Large intestine (tissue), 1 donor: ENCODE results near the gene PTPRC. TPM values are rescaled to one million over a fixed set of nuclear protein-coding genes. Genes with fewer than 3 reads are reported as not detected.

Experiments used
- polyA plus RNA-seq: library from polyadenylated mRNA; unstranded; fragments of 120-200 nt; gene quantifications from one replicate; pipeline ENCODE4 v1.2.1, GENCODE V29; 2013

Gene PTPRC
- polyA plus RNA-seq, 1 donor, result 18.9 TPM

Other genes starting within 250 kb of the PTPRC start
- not detected for gene ATP6V1G3, start 98.4 kb upstream of the PTPRC start, polyA plus RNA-seq